PC-3 (cell line): Measurements from ENCODE around the gene DRG2. TPM values are rescaled to one million over a fixed set of nuclear protein-coding genes. Genes with fewer than 3 reads are reported as not detected.

Experiments
- ATAC-seq: fragments of 200-7000 bp; cut with Tn5 transposase; 2 replicates; pipeline ENCODE4 v1.9.1; 2020; ENCODE audit warnings: mild to moderate bottlenecking, moderate library complexity
- BruUV-seq: library from RNA; stranded (reverse); fragments of 400-500 nt; replicated peaks from 2 replicates; lab custom pipeline; 2021; lab: Mats Ljungman, UMichigan
- CTCF ChIA-PET: fragments of 300-600 bp; sonication (Branson Sonifier 250); formaldehyde crosslinking; loops from one replicate; lab custom pipeline; 2022; ENCODE audit warnings: antibody characterized with exemption; lab: Charles Lee
- POLR2A ChIA-PET: fragments of 300-600 bp; sonication (Branson Sonifier 250); formaldehyde crosslinking; loops from one replicate; lab custom pipeline; 2022; ENCODE audit warnings: antibody characterized with exemption; ENCODE audit not compliant: unreplicated experiment; lab: Charles Lee
- DNase-seq: peaks from one replicate; pipeline ENCODE4 v3.0.0-alpha.2; 2015
- H2AFZ ChIP-seq: fragments of 300-600 bp; sonication (generic); 2 replicates; pipeline ENCODE4 v1.6.0; 2016; ENCODE audit warnings: antibody characterized with exemption, low read length
- H3F3A ChIP-seq: fragments of 300-600 bp; sonication (generic); one replicate; pipeline ENCODE4 v1.6.0; 2017; ENCODE audit warnings: antibody characterized with exemption, low read length, control low read depth, mild to moderate bottlenecking; ENCODE audit not compliant: unreplicated experiment
- H3K27ac ChIP-seq: fragments of 300-600 bp; sonication (generic); 2 replicates; pipeline ENCODE4 v1.5.1; 2016; ENCODE audit warnings: mild to moderate bottlenecking, low read length
- H3K27me3 ChIP-seq: fragments of 300-600 bp; sonication (generic); 2 replicates; pipeline ENCODE4 v1.6.1; 2016; ENCODE audit warnings: low read length, mixed read lengths
- H3K36me3 ChIP-seq: fragments of 300-600 bp; sonication (generic); 2 replicates; pipeline ENCODE4 v1.6.1; 2016; ENCODE audit warnings: low read depth, mixed run types, low read length, mixed read lengths
- H3K4me1 ChIP-seq: fragments of 300-600 bp; sonication (generic); 2 replicates; pipeline ENCODE4 v1.5.1; 2016; ENCODE audit warnings: low read length; ENCODE audit not compliant: insufficient read depth
- H3K4me2 ChIP-seq: fragments of 300-600 bp; sonication (generic); 2 replicates; pipeline ENCODE4 v1.6.0; 2016; ENCODE audit warnings: low read length
- H3K4me3 ChIP-seq: fragments of 300-600 bp; sonication (generic); 2 replicates; pipeline ENCODE4 v1.5.1; 2016; ENCODE audit warnings: mild to moderate bottlenecking, low read length, mixed read lengths
- H3K79me2 ChIP-seq: fragments of 300-600 bp; sonication (generic); 2 replicates; pipeline ENCODE4 v1.6.1; 2017; ENCODE audit warnings: low read length, mixed read lengths
- H3K9ac ChIP-seq: fragments of 300-600 bp; sonication (generic); 2 replicates; pipeline ENCODE4 v1.6.0; 2016; ENCODE audit warnings: mild to moderate bottlenecking, low read length
- H3K9me2 ChIP-seq: fragments of 300-600 bp; sonication (generic); replicated peaks from 2 replicates; pipeline ENCODE4 v1.6.1; 2016; ENCODE audit warnings: mixed run types, low read length, mixed read lengths
- H3K9me3 ChIP-seq: fragments of 300-600 bp; sonication (generic); 2 replicates; pipeline ENCODE4 v1.6.1; 2016; ENCODE audit warnings: low read length, mixed read lengths
- H4K20me1 ChIP-seq: fragments of 300-600 bp; sonication (generic); 2 replicates; pipeline ENCODE4 v1.6.1; 2016; ENCODE audit warnings: low read length, mixed read lengths
- EZH2 ChIP-seq: fragments of 300-600 bp; sonication (generic); IDR thresholded peaks from one replicate; pipeline ENCODE4 v1.6.1; 2017; ENCODE audit warnings: antibody characterized with exemption, mild to moderate bottlenecking, low read length; ENCODE audit not compliant: unreplicated experiment
- EZH2phosphoT487 ChIP-seq: fragments of 300-600 bp; sonication (generic); IDR thresholded peaks from 2 replicates; pipeline ENCODE4 v1.6.1; 2018; ENCODE audit warnings: mild to moderate bottlenecking, antibody characterized with exemption, low read length, borderline replicate concordance
- intact Hi-C: fragments of 100-400 bp; cut with micrococcal nuclease; formaldehyde crosslinking; loops from 2 replicates; pipeline ENCODE4 v1.9.0; 2023
- total RNA-seq: library from RNA; depleted of rRNA; stranded (reverse); fragments of >200 nt; gene quantifications from 2 replicates; pipeline ENCODE4 v1.2.3, GENCODE V29; 2014
- TF ChIP-seq, protein P1 (sequence below): fragments of 300-600 bp; sonication (generic); conservative IDR thresholded peaks from 2 replicates; pipeline ENCODE4 v1.5.1; 2017; ENCODE audit warnings: antibody characterized with exemption, low read depth, mild to moderate bottlenecking, low read length

Gene DRG2
- total RNA-seq, 1 experiment from 2014 or later, result 102 TPM

DNA sequence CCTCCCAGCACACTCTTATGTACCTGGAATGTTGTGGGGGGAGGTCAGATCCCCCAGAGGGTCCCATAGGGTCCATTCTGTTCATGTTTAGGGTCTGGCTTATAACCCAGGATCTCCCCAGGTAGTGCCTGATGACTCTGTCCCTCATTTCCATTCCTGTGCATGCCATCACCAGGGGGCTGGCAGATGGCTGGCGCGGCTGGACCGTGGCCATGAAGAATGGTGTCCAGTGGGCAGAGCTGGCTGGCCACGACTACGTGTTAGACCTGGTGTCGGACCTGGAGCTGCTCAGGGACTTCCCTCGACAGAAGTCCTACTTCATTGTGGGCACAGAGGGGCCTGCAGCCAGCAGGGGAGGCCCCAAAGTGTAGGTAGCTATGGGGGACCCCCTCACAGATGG, 60.8 kb downstream of the DRG2 start:
- POLR2A ChIA-PET, result no interaction called here
- TF ChIP-seq, protein P1, sequence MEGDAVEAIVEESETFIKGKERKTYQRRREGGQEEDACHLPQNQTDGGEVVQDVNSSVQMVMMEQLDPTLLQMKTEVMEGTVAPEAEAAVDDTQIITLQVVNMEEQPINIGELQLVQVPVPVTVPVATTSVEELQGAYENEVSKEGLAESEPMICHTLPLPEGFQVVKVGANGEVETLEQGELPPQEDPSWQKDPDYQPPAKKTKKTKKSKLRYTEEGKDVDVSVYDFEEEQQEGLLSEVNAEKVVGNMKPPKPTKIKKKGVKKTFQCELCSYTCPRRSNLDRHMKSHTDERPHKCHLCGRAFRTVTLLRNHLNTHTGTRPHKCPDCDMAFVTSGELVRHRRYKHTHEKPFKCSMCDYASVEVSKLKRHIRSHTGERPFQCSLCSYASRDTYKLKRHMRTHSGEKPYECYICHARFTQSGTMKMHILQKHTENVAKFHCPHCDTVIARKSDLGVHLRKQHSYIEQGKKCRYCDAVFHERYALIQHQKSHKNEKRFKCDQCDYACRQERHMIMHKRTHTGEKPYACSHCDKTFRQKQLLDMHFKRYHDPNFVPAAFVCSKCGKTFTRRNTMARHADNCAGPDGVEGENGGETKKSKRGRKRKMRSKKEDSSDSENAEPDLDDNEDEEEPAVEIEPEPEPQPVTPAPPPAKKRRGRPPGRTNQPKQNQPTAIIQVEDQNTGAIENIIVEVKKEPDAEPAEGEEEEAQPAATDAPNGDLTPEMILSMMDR, result no peak
- TF ChIP-seq EZH2phosphoT487, result no peak
- TF ChIP-seq EZH2, result no peak
- CTCF ChIA-PET, result no interaction called here
- no peak overlapping the region for H3K4me3 ChIP-seq
- no peak overlapping the region for H3K9ac ChIP-seq
- H3K27me3 ChIP-seq, result no peaks in the 10 kb centered on the region
- no peaks in the 10 kb centered on the region for H3K9me3 ChIP-seq
- intact Hi-C loops, result no loop called here
- no peaks in the 10 kb centered on the region for H3F3A ChIP-seq
- no peaks in the 10 kb centered on the region for H4K20me1 ChIP-seq
- DNase-seq, result no peak
- no TSS peak for BruUV-seq
- H3K4me1 ChIP-seq, result no peaks in the 10 kb centered on the region
- ATAC-seq, result no peak
- no peaks in the 10 kb centered on the region for H3K36me3 ChIP-seq
- no peak overlapping the region for H3K4me2 ChIP-seq
- no peaks in the 10 kb centered on the region for H3K79me2 ChIP-seq
- H3K9me2 ChIP-seq, result no peaks in the 10 kb centered on the region
- no peak overlapping the region for H2AFZ ChIP-seq
- no peak overlapping the region for H3K27ac ChIP-seq

DNA sequence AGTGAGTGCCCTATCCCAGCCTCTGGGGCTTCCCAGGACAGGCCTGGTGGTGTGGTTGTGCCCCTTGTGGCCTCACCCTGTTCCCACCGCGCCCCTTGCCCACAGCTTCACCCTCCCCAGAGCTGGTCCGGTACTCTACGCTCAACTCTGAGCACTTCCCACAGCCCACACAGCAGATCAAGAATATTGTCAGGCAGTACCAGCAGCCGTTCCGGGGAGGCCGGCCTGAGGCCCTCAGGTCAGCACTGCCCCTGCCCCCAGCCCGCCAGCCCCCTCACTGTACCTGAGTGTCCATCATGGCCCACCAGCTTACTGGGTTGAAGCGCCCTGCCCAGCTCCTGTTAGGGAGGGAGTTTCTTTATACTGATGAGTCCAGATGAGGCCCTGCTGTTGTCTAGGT, 63.5 kb downstream of the DRG2 start:
- H3K9me2 ChIP-seq, result no peaks in the 10 kb centered on the region
- POLR2A ChIA-PET, result no interaction called here
- BruUV-seq, result no TSS peak
- no peak overlapping the region for H3K9ac ChIP-seq
- no peaks in the 10 kb centered on the region for H3K79me2 ChIP-seq
- no peak overlapping the region for H3K27ac ChIP-seq
- H3F3A ChIP-seq, result no peaks in the 10 kb centered on the region
- no peak for DNase-seq
- no peak overlapping the region for H3K4me2 ChIP-seq
- no peak overlapping the region for H2AFZ ChIP-seq
- no peak overlapping the region for H3K4me3 ChIP-seq
- no peak for ATAC-seq
- no peaks in the 10 kb centered on the region for H3K36me3 ChIP-seq
- no peaks in the 10 kb centered on the region for H3K9me3 ChIP-seq
- CTCF ChIA-PET, result no interaction called here
- intact Hi-C loops, result no loop called here
- no peaks in the 10 kb centered on the region for H4K20me1 ChIP-seq
- no peaks in the 10 kb centered on the region for H3K27me3 ChIP-seq
- no peak for TF ChIP-seq EZH2
- no peak for TF ChIP-seq EZH2phosphoT487
- TF ChIP-seq, protein P1, result no peak
- H3K4me1 ChIP-seq, result no peaks in the 10 kb centered on the region

DNA sequence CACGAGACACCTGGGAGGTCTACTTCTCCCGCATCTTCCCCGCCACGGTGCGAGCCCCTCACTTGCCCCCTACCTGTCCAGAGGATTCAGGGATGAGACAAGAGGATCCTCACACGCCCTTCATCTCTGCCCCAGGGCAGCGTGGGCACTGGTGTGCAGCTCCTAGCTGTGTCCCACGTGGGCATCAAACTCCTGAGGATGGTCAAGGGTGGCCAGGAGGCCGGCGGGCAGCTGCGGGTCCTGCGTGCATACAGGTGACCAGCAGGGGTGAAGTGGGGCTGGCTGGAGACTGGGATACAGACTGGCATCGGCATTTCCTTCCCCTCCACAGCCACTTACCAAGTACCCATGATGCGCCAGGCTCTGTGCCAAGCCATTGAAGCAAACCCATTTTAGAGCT, 67.4 kb downstream of the DRG2 start:
- CTCF ChIA-PET, result no interaction called here
- DNase-seq (no peak), ATAC-seq (no peak)
- Histone ChIP-seq H3K27ac (no peak overlapping the region), H3K27me3 (no peaks in the 10 kb centered on the region), H3F3A (no peaks in the 10 kb centered on the region), H3K9me2 (no peaks in the 10 kb centered on the region), H3K79me2 (no peaks in the 10 kb centered on the region), H3K9me3 (no peaks in the 10 kb centered on the region), H3K36me3 (no peaks in the 10 kb centered on the region), H2AFZ (no peak overlapping the region), H3K4me3 (no peak overlapping the region), H3K9ac (no peak overlapping the region), H4K20me1 (no peaks in the 10 kb centered on the region), H3K4me1 (no peaks in the 10 kb centered on the region), H3K4me2 (no peak overlapping the region)
- BruUV-seq, result no TSS peak
- POLR2A ChIA-PET, result no interaction called here
- intact Hi-C loops, result no loop called here
- TF ChIP-seq EZH2 (no peak), EZH2phosphoT487 (no peak)
- TF ChIP-seq, protein P1, result no peak
